Hippocampal formation (tissue), 2 donors: ENCODE measurements around the gene DNAJC5.
"Not testable (repeated sequence)": the region's sequence is repeated elsewhere in the genome, so short reads cannot be mapped to it uniquely, and the experiment has no call there.

ENCODE experiments used
- DNase-seq, 2 donors: peaks; one replicate each; lab custom pipeline; 2025; lab: John Stamatoyannopoulos, UW

Gene DNAJC5

DNA sequence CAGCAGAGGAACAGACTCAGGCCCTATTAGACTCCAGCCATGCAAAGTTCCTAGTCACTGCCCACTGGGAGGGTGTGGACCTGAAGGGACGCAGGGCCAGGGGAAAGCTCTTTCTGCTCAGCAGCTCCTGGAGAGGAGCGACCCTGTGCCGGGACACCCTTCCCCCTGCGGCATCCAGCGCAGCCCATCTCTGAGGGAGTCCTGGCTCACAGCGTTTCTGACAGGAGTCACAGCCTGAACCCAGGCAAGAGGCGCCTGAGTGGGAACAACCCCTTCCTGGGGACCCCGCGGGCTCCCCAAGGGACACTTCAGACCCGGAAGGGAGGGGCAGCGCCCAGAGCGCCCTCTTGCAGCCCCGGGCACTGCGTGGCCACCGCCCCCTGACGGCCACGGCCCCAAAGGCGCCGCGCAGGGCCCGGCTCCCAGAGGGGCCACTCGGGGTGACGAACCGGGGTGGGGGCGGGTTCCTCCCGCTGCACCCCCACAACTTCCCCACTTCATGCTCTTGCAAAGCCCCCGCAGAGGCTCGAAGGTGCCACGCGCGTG is 60.4 kb downstream of the DNAJC5 start:
- DNase-seq, result peak; percentile 32 to 52

DNA sequence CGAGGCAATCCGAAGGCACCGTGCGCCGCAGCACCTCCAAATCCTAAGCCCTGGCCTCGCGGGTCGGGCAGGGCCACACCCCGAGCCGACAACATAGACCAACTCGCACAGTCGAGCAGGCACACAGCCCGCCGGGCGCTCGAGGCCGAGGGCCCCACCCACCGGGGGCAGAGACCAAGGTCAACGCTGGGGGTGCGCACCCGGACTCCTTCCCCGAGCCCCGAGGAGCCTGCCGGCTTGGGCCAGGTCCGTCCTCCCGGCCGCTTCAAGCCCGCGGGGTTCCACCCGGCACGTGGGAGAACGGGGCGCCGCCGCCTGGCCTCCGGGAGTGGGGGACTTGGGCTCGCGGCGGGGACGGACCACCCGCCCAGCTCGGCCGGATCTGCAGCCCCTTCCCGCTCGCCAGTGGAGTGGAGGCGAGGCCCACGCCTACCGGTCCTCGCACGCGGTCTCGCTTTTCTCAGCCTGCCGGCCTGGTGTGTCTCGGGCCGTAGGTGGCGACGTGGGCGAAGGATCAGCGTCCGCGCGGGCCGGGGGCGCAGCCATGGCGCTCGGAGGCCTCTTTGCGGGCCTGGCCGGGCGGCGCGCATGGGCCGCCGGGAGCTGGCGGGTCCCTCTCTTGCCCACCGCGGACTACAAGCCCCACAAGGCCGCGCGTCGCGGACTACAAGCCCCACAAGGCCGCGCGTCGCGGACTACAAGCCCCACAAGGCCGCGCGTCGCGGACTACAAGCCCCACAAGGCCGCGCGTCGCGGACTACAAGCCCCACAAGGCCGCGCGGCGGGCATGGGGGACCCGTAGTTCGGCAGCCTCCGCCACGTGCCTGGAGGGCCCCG is 61.1 kb downstream of the DNAJC5 start, which contains the start of gene UCKL1:
Gene UCKL1, minus strand, starts transcription at position 590 of the 837 bp plus-strand sequence. Its CDS starts 44 bp downstream, at position 546.
- DNase-seq, result peak; percentile 82 to 85

GRCh38 chr20:63956664-63957003 is 61.7 kb downstream of the DNAJC5 start:
- no peak for DNase-seq

- peak; percentile 21 to 29 for DNase-seq
These were observed 62.2 kb downstream of the DNAJC5 start for GRCh38 chr20:63957004-63957689.

- no peak for DNase-seq
These were observed 62.9 kb downstream of the DNAJC5 start for GRCh38 chr20:63957690-63958441.

- DNase-seq, result no peak
These were observed 63.5 kb downstream of the DNAJC5 start for GRCh38 chr20:63958471-63958870.

GRCh38 chr20:63958964-63959698 is 64.2 kb downstream of the DNAJC5 start:
- DNase-seq, result no peak

GRCh38 chr20:63959699-63960075 is 64.8 kb downstream of the DNAJC5 start:
- DNase-seq, result no peak

GRCh38 chr20:63960654-63961621 is 66.0 kb downstream of the DNAJC5 start:
- not testable (repeated sequence) for DNase-seq

DNA sequence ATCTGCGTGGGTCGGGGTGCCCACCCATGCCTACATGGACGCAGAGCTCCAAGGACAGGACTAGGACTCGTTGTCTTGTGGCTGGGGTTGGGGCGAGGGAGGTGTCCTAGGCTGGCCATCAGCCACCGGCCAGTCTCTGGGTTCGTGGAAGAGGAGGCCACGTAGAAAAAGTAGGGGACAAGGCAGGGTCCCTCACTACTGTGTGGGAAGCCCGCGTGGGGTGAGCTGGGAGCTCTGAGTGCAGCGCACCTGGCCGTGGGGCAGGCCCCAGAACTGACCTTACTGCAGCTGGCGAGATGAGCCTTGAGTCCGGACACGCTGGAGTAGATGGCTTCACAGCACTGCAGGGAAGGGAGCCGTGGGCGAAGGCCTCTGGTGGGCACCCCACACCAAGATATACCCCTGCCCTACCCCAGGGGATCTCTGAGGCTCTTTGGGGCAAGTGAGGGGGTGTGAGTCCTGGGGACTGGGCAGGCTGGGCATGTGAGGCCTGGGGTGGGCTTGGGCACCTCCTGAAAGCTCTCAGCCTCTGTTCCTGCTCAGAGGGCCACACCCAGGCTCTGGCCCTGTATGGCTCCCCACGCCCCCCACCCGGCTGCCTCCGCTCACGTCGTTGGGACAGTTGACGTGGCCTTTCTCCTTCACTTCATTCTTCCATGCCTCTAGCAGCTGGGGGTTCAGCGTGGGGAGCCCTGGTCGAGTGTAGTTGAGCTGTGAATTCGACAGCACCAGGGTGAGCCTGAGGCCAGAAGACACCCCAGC is 66.9 kb downstream of the DNAJC5 start:
- no peak for DNase-seq

GRCh38 chr20:63962426-63963347 is 67.8 kb downstream of the DNAJC5 start:
- no peak for DNase-seq

- no peak for DNase-seq
These were observed 68.4 kb downstream of the DNAJC5 start for GRCh38 chr20:63963348-63963741.

GRCh38 chr20:63963784-63964301 is 68.9 kb downstream of the DNAJC5 start:
- no peak for DNase-seq

DNA sequence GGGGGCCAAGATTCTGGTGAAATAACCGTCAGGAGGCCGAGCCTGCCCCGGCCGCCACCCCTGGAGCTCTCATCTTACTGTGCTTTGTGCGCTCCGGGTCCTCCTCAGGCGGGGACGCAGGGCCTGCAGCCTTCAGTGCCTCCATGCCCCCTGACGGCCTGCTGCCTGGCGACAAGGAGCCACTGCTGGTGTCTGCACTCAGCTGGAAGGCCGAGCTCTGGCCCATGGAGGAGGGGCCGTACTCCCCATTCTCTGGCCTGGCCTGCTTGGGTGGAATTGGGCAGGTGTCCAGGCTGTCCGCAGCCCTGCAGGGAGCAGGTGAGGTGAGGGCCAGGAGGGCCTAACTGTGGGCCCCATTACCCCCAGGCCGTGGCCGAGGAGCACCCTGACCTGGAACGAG is 69.5 kb downstream of the DNAJC5 start:
- no peak for DNase-seq

DNA sequence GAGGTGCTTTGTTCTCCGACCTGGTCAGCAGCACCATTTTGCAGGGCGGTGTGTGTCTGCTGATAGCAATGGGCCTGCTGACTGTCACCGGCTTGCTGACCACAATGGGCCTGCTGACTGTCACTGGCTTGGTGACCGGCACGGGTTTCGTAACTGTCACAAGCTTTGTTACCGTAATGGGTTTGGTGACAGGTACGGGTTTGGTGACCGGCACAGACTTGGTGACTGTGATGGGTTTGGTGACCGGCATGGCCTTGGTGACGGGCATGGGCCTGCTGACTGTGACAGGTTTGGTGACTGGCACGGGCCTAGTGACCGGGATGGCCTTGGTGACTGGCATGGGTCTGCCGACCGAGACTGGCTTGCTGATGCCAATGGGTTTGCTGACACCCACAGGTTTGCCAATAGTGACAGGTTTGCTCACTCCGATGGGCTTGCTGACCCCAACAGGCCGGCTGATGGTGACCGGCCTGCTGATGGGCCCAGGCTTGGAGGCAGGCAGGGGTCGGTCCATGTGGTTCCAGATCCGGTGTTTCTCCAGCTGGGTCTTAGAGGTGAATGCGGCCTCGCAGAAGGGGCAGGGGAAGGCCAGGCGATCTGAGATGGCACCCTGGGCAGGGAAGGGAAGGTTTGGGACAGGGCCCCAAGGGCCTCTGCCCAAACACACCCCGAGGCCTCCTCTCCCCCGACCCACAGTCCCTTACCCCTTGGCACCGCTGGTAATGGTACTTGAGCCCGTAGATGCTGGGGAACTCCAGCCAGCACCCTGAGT is 71.4 kb downstream of the DNAJC5 start:
- DNase-seq, result no peak

DNA sequence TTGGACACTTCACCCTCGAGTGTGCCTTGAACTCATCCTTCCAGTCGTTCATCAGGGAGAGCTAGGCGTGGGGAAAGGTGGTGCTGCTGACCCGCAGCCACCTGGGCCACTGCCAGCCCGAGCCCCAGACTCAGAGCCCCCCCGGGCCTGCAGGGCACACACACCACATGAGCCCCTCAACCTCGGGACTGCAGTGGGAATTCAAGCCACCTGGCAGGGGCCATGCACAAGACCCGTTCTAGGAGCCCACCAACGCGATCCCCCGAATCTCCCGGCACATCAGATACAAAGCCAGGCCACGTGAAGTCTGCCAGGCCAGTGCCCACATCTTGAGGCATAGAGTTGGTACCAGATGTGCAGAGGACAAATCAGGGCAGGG is 72.0 kb downstream of the DNAJC5 start:
- DNase-seq, result no peak

- no peak for DNase-seq
These were observed 72.6 kb downstream of the DNAJC5 start for GRCh38 chr20:63967330-63968135.
